ENCODE data around the gene UQCRC1.

Gene UQCRC1

GRCh38 chr3:48567500-48567899 lies 41.9 kb downstream of the UQCRC1 start:
- DNase-seq (ENCODE audit: low spot score in 2 of 2) = no peak
- H3K9me3 ChIP-seq = no peaks in the 10 kb centered on the region
- H3K4me1 ChIP-seq = no peaks in the 10 kb centered on the region
- H3K27me3 ChIP-seq (ENCODE audit: low read depth) = no peaks in the 10 kb centered on the region
- in situ Hi-C loops (cut with MboI; ENCODE audit: low sequenced_read_pairs) = no loop called here
- no peaks in the 10 kb centered on the region for H3K36me3 ChIP-seq (replicated peaks)
- H3K4me3 ChIP-seq = no peak overlapping the region

- H3K27me3 ChIP-seq (ENCODE audit: low read depth) = no peaks in the 10 kb centered on the region
- in situ Hi-C loops (cut with MboI; ENCODE audit: low sequenced_read_pairs) = no loop called here
Measured at GRCh38 chr3:48567090-48567489, 42.4 kb downstream of the UQCRC1 start.

GRCh38 chr3:48566401-48566760 lies 43.1 kb downstream of the UQCRC1 start:
- H3K4me1 ChIP-seq = no peaks in the 10 kb centered on the region
- H3K9me3 ChIP-seq = no peaks in the 10 kb centered on the region
- in situ Hi-C loops (cut with MboI; ENCODE audit: low sequenced_read_pairs) = no loop called here
- H3K27me3 ChIP-seq (ENCODE audit: low read depth) = no peaks in the 10 kb centered on the region
- DNase-seq (ENCODE audit: low spot score in 2 of 2) = no peak
- H3K36me3 ChIP-seq (replicated peaks) = no peaks in the 10 kb centered on the region
- no peak overlapping the region for H3K4me3 ChIP-seq

More at GRCh38 chr3:48567090-48567489, 42.4 kb downstream of the UQCRC1 start:
- no peak for DNase-seq (ENCODE audit: low spot score in 2 of 2)
- H3K36me3 ChIP-seq (replicated peaks) = no peaks in the 10 kb centered on the region
- H3K4me1 ChIP-seq = no peaks in the 10 kb centered on the region
- no peak overlapping the region for H3K4me3 ChIP-seq
- no peaks in the 10 kb centered on the region for H3K9me3 ChIP-seq

GRCh38 chr3:48565591-48566400 lies 43.6 kb downstream of the UQCRC1 start:
- H3K4me3 ChIP-seq = no peak overlapping the region
- H3K9me3 ChIP-seq = no peaks in the 10 kb centered on the region
- in situ Hi-C loops (cut with MboI; ENCODE audit: low sequenced_read_pairs) = no loop called here
- DNase-seq (ENCODE audit: low spot score in 2 of 2) = no peak
- no peaks in the 10 kb centered on the region for H3K36me3 ChIP-seq (replicated peaks)
- no peaks in the 10 kb centered on the region for H3K4me1 ChIP-seq
- H3K27me3 ChIP-seq (ENCODE audit: low read depth) = no peaks in the 10 kb centered on the region

- in situ Hi-C loops (cut with MboI; ENCODE audit: low sequenced_read_pairs) = no loop called here
- Histone ChIP-seq H3K27me3 (ENCODE audit: low read depth) (no peaks in the 10 kb centered on the region), H3K9me3 (no peaks in the 10 kb centered on the region), H3K36me3 (replicated peaks) (no peaks in the 10 kb centered on the region), H3K4me3 (no peak overlapping the region), H3K4me1 (no peaks in the 10 kb centered on the region)
- DNase-seq (ENCODE audit: low spot score in 2 of 2) = no peak
Measured at GRCh38 chr3:48565186-48565585, 44.3 kb downstream of the UQCRC1 start.

- in situ Hi-C loops (cut with MboI; ENCODE audit: low sequenced_read_pairs) = no loop called here
- no peak overlapping the region for H3K4me3 ChIP-seq
- H3K36me3 ChIP-seq (replicated peaks) = no peaks in the 10 kb centered on the region
- H3K27me3 ChIP-seq (ENCODE audit: low read depth) = no peaks in the 10 kb centered on the region
- DNase-seq (ENCODE audit: low spot score in 2 of 2) = no peak
- no peaks in the 10 kb centered on the region for H3K4me1 ChIP-seq
- H3K9me3 ChIP-seq = no peaks in the 10 kb centered on the region
Measured at GRCh38 chr3:48564667-48565066, 44.8 kb downstream of the UQCRC1 start.

GRCh38 chr3:48564022-48564421 lies 45.4 kb downstream of the UQCRC1 start:
- H3K4me1 ChIP-seq = no peaks in the 10 kb centered on the region
- no peaks in the 10 kb centered on the region for H3K36me3 ChIP-seq (replicated peaks)
- H3K27me3 ChIP-seq (ENCODE audit: low read depth) = no peaks in the 10 kb centered on the region
- in situ Hi-C loops (cut with MboI; ENCODE audit: low sequenced_read_pairs) = no loop called here
- H3K9me3 ChIP-seq = no peaks in the 10 kb centered on the region
- H3K4me3 ChIP-seq = no peak overlapping the region
- DNase-seq (ENCODE audit: low spot score in 2 of 2) = no peak

GRCh38 chr3:48563382-48563918 lies 46.0 kb downstream of the UQCRC1 start, which contains the start of gene UCN2:
UCN2 (minus strand) TSS chr3:48563781; CDS start chr3:48563124, 657 bp downstream.
- no peaks in the 10 kb centered on the region for H3K27me3 ChIP-seq (ENCODE audit: low read depth)
- DNase-seq (ENCODE audit: low spot score in 2 of 2) = no peak
- H3K4me1 ChIP-seq = no peaks in the 10 kb centered on the region
- H3K4me3 ChIP-seq = no peak within 1 kb of the TSS
- in situ Hi-C loops (cut with MboI; ENCODE audit: low sequenced_read_pairs) = no loop called here
- H3K9me3 ChIP-seq = no peaks in the 10 kb centered on the region
- H3K36me3 ChIP-seq (replicated peaks) = no peaks in the 10 kb centered on the region

GRCh38 chr3:48562367-48563095 lies 46.9 kb downstream of the UQCRC1 start:
- no peaks in the 10 kb centered on the region for H3K36me3 ChIP-seq (replicated peaks)
- H3K4me1 ChIP-seq = peaks cover 5% of the 10 kb centered on the region
- H3K27me3 ChIP-seq (ENCODE audit: low read depth) = no peaks in the 10 kb centered on the region
- no peak for DNase-seq (ENCODE audit: low spot score in 2 of 2)
- no peaks in the 10 kb centered on the region for H3K9me3 ChIP-seq
- no peak overlapping the region for H3K4me3 ChIP-seq
- in situ Hi-C loops (cut with MboI; ENCODE audit: low sequenced_read_pairs) = no loop called here

GRCh38 chr3:48561045-48561736 lies 48.3 kb downstream of the UQCRC1 start:
- in situ Hi-C loops (cut with MboI; ENCODE audit: low sequenced_read_pairs) = no loop called here
- H3K27me3 ChIP-seq (ENCODE audit: low read depth) = no peaks in the 10 kb centered on the region
- H3K36me3 ChIP-seq (replicated peaks) = no peaks in the 10 kb centered on the region
- H3K4me1 ChIP-seq = peaks cover 8% of the 10 kb centered on the region
- H3K4me3 ChIP-seq = no peak overlapping the region
- DNase-seq (ENCODE audit: low spot score in 2 of 2) = peak in 1 of 2 experiments; percentile 66
- H3K9me3 ChIP-seq = no peaks in the 10 kb centered on the region

- H3K36me3 ChIP-seq (replicated peaks) = no peaks in the 10 kb centered on the region
- peaks cover 8% of the 10 kb centered on the region for H3K4me1 ChIP-seq
- H3K27me3 ChIP-seq (ENCODE audit: low read depth) = no peaks in the 10 kb centered on the region
- in situ Hi-C loops (cut with MboI; ENCODE audit: low sequenced_read_pairs) = no loop called here
- H3K4me3 ChIP-seq = no peak overlapping the region
- no peak for DNase-seq (ENCODE audit: low spot score in 2 of 2)
- H3K9me3 ChIP-seq = no peaks in the 10 kb centered on the region
Measured at GRCh38 chr3:48560648-48561018, 48.8 kb downstream of the UQCRC1 start.

GRCh38 chr3:48558493-48559134 lies 50.8 kb downstream of the UQCRC1 start:
- DNase-seq (ENCODE audit: low spot score in 2 of 2) = no peak
- H3K9me3 ChIP-seq = no peaks in the 10 kb centered on the region
- in situ Hi-C loops (cut with MboI; ENCODE audit: low sequenced_read_pairs) = no loop called here
- no peak overlapping the region for H3K4me3 ChIP-seq
- peaks cover 8% of the 10 kb centered on the region for H3K4me1 ChIP-seq
- no peaks in the 10 kb centered on the region for H3K36me3 ChIP-seq (replicated peaks)
- no peaks in the 10 kb centered on the region for H3K27me3 ChIP-seq (ENCODE audit: low read depth)

GRCh38 chr3:48556796-48557626 lies 52.4 kb downstream of the UQCRC1 start, which contains the start of gene PFKFB4:
PFKFB4 (minus strand) TSS chr3:48556803; CDS start chr3:48556777, 26 bp downstream.
- Histone ChIP-seq H3K9me3 (no peaks in the 10 kb centered on the region), H3K4me1 (peaks cover 8% of the 10 kb centered on the region), H3K4me3 (peak within 1 kb of the TSS; percentile 52), H3K27me3 (ENCODE audit: low read depth) (no peaks in the 10 kb centered on the region), H3K36me3 (replicated peaks) (no peaks in the 10 kb centered on the region)
- peak; percentile 97 to 99 for DNase-seq (ENCODE audit: low spot score in 2 of 2)
- in situ Hi-C loops (cut with MboI; ENCODE audit: low sequenced_read_pairs) = no loop called here

All from HAP-1 (cell line).